HG03045 (cell line): Measurements from ENCODE around the gene KATNIP.
A peak's percentile ranks its signal among the peaks of the same experiment; 100 is the strongest.

Source experiments
- ATAC-seq: cut with Tn5 transposase; IDR thresholded peaks from one replicate; pipeline ENCODE4 v1.9.1; 2021; ENCODE audit warnings: mild to moderate bottlenecking, moderate library complexity; ENCODE audit not compliant: unreplicated experiment

Gene KATNIP

DNA sequence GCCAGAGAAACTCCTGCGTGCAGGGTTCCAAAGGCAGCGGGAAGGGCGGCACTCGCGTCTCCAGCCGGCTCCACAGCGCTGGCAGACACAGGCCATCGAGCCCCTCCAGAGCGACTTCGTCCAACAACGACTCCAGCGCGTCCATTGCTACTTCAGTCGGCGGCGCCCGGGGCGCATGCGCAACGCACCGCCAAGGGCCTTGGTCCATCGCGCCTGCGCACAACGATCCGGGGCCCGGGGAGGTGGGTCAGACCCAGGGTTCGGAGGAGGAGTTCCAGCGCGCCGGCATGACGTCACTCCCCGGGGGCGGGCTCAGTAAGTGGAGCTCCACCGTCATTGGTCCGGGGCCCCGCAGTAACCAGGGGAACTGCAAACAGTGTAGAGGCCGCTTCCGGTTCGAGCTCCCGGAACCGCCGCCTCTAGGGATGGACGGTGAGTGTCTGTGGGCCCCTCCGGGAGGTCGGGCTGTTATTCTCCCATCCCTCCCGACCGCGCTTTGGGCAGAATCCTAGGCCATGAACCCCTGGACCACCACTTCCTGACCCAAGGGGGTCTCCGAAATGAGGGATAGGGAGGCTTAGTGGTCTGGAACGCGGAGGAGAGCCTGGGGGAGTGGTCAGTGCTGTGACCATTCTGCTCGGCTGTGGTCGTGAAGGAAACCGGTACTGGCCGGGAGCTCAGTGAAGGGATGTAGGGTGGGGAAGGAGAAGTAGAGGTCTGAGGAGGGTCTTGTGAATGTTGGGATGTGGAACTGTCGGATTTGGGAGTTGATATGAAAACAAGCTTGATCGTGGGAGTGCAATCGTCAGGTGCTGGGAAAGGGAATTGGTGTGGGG, at the start of gene KATNIP, which contains the start of gene GTF3C1:
TSS of gene KATNIP (plus strand) at position 399 of the 836 bp plus-strand sequence. CDS start at position 426, 27 bp downstream.
TSS of gene GTF3C1 (minus strand) at position 168 of the 836 bp plus-strand sequence. CDS start at position 145, 23 bp downstream.
- peak; percentile 96 for ATAC-seq

DNA sequence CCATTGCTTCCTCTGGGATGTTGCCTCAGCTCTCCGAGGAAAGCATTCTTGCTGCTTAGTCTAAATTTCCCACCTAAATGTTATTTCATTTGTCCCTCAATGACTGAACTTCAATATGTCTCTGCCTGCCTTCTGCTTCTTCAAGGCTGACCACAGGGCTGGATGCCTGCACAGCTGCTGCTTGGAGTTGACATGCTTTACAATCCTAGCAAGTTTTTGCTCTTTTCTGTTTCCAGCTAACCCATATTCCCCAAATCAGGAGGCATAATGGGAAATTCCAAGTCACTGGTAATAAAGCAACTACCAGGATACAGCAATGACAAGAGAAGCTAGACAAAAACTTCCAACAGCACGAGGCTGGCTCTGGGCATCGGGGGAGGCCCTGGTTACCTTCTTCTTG, 49.1 kb upstream of the KATNIP start:
- no peak for ATAC-seq

DNA sequence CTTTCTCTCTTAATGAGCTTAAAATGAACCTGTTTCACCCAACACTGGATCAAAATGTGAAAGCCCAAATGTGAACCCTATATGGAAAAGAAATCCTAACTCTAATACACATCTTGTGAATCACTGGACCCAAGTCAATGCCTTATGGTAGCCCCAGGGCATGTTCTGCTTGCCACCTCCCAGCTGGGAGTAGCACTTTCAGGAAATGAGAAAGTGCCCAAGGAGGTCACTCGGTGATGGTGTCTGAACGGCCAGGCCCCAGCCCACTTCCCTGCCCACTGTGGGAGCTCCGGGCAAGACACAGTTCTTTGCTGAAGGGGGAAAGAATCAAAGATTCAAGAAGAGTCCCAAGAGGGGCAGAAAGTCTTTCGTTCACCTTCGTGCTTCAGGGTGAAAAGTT, 46.3 kb upstream of the KATNIP start:
- no peak for ATAC-seq

DNA sequence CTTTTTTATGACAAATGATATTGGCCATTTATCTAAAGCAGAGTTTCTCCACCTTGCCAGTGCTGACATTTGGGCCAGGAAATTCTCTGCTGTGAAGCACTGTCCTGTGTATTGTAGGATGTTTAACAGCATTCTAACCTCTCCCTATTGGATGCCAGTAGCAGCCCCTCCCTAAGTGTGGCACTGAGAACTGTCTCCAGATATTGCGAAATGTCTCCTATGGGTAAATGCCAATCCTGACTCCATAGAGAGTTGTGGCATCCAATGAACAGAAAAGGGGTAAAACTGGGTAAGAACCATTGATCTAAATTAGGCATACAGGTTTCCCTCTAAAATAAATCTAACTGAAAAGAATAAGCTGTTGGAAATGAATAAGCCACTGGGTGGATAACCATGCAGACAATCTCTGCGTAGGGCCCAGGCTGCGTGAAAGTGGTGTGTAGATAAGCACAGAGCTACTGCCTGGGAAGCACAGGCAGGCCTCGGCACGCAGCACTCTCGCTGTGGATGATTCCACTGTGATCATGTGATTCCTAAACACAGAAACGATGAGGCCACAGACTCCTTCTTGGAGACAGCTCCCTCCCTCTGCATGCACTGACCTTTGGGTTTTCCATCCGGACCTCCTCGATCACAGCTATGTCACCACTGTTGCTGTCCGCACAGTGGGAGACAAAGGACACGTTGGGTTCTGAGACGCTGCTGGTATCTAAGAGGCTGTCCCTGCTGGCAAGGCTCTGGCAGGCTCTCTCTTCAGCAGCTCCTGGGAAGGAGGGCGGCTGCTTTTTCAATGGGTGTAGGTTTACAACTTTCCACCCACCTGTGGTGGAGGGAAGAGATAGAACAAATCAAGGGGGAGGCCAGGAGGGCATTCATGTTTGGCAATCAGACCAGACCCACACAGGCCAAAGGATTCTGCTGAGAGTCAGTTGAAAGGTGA, 44.4 kb upstream of the KATNIP start:
- ATAC-seq, result no peak

DNA sequence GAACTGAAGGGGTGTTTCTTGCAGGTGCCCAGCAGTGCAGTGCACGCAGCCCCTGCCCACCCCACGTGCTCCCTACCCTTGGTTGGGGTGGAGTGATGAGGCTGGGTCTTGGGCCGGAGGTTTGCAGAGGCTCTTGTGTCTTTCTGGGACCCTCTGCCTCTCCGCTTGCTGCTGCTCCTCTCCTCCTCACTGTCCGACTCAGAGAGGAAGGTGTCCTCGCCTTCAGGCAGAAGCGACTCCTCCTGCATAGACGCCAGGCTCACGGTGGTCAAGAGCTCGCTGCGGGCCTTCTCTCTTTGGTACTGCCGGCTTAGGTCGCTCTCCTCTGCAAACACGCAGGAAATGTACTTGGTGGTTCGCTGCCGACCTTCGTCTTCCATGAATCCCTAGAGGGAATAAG, 43.2 kb upstream of the KATNIP start:
- ATAC-seq, result no peak

DNA sequence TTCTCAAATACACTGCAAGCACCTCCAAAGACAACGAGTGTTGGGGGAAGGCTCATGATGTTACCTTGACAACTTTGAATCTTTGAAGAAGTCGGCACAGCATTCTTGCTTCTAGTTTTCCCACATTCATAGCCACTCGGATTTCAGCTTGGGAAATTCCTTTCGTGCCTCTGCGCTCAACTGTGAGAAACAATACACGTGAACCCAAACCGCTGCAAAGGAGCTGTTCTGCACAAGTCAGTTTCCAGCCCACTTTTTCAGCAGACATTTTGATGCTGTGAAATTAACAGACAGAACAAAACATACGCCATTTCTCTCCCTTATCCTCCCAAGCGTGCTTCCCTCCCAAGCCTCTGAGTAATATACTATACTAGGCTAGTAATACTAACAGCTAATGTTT, 41.5 kb upstream of the KATNIP start:
- ATAC-seq, result no peak

DNA sequence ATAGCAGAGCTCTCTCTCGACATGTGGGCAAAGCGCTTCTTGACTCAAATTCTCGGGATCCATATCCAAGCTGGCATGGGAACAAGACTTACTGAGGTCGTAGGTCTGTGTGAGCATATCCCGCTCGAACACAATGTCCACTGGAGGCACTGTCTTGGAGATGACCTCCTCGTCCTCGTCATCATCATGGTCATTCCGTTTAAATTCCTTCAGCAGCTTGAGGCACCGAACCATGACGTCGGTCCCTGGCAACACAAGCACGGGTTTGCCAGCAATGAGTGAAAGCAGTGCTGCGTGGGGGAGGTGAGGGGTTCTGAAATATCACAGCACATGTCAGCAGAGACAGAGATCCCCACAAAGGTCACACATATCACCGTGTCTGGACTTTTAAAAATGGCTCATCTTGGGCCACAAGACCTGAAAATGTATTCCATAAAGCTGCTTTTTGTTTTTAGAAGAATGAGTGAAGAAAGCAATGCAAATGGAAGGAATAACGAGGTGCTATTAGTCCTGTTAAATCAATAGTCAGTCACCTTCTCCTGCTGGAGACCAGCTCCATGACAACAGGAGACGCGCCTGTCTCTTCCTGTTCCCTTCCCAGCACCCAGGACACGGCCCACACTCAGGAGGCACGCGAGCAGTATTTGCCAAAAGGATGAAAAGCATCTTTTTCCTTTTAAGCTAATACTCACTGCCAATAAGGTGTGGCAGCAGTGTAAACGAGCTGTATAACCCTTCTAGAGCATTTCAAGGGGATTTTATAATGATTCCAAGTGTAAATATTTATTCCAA, 38.1 kb upstream of the KATNIP start:
- no peak for ATAC-seq

DNA sequence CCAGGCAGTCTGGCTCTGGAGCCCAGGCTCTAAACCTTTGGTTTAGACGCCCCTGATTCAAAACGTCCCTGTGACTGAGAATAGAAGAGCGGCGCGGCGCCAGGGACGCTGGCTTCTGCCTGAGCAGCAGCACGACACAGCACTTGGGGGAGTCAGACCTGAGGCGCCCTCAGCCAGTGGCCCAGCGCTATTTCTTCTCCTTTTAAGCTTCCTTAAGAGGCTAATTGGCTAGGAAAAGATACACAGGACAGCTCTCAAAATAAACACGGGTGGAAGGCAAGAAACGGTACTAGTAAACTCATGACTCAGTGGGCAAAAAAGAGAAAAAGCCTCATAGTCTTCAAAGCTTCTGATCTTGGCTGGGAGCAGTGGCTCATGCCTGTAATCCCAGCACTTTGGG, 35.1 kb upstream of the KATNIP start:
- no peak for ATAC-seq

DNA sequence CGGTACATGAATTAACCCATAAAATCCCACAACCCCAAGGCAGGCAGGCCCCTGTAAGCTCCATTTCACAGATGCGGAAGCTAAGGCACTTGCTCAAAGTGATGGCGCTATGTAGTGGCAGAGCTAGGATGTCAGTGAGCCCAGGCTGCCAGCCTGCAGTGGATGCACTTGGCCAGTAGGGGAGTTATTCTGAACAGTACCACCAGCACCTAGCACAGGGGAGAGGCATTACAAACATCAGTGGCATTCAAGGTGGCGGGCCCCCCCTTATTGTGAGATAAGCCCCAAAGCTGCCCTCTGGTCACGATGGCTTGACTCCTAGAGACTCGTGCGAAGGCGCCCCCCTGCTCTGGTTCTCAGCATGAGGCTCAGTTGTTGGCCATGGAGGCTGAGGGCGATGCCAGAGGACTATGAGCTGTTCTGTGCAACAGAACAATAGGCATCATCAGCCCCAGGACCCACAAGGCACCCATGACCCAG, 34.0 kb upstream of the KATNIP start:
- ATAC-seq, result no peak

DNA sequence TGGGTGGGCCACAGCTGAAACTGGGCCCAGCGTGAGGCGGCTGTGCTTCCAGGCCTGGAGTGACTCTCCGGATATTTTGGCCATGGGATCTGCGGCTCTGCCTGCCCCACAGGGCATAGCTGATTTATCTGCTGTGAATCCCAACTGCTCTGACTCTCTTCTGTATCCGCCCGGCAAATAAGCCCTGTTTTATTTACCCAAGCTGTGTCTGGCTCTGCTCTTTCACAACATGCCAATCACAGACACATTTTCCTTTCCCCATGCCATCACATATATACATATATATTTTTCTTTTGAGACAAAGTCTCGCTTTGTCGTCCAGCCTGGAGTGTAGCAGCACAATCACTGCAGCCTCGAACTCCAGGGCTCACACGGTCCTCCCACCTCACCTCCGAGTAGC, 33.6 kb upstream of the KATNIP start:
- no peak for ATAC-seq

DNA sequence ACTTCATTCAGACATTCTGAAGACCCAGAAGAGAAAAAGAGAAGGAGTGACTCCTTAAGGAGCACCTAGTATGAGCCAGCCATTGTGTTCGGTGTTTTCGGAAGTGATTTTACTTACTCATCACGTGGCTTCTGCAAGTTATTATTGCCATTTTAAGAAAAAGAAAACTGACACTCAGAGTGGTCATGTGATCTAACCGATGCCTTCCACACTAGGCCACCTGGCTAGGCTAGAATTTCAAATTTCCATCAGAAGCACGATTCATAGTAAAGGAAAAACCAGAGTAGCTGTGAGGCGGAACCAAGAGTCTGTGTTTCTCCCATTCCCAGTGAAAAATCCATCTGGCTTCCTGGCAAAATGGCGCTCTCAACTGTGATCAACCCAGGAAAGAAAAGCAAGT, 32.3 kb upstream of the KATNIP start:
- no peak for ATAC-seq

DNA sequence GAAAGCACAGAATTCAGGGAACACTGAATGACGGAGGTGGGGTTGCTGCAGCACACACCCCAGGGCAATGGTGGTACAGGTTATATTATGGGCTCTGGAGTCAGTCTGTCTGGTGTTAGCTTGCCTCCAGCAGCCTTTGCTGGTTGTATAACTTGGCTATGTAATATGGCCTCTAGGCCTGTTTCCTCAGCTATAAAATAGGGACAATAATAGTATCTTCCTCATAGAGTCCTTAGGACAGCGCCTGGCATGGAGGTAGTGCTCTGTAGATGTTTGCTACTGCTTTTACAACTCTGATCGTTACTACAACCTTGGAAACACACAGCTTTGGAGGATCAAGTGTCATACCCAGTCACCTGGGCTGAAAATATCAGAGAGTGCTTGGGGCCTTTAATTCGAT, 31.7 kb upstream of the KATNIP start:
- no peak for ATAC-seq

DNA sequence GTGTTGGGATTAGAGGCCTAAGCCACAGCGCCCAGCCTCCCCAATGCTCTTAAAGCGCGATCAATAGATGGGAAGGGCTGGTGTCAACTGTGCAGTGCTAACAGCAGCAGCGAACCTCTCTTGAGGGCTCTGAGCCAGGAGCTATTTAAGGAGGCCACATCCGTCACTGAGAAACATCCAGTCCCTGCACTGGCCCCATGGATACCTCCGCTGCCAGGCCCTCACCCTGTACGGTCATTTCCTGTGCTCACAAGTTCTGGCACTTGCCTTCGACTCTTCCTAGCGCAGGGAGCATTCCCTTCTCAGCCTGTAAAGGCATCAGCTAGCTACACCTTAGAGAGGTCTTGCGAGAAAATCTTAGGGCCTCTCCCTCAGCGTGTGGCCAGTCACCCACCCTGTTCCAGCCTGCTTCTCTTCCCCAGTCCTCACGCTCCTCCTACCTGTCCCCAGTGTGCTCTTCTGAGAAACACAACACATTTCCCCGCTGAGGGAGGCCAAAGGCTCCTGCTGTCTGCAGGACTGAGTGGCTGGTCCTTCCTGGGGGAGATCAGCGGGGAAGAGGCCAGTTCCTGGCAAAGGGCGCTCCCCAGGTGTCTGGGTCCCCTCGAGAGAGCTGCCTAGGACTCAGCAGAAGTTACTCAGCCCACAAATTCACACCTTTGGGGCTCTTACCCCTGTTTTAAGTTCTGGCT, 28.8 kb upstream of the KATNIP start:
- ATAC-seq, result no peak

DNA sequence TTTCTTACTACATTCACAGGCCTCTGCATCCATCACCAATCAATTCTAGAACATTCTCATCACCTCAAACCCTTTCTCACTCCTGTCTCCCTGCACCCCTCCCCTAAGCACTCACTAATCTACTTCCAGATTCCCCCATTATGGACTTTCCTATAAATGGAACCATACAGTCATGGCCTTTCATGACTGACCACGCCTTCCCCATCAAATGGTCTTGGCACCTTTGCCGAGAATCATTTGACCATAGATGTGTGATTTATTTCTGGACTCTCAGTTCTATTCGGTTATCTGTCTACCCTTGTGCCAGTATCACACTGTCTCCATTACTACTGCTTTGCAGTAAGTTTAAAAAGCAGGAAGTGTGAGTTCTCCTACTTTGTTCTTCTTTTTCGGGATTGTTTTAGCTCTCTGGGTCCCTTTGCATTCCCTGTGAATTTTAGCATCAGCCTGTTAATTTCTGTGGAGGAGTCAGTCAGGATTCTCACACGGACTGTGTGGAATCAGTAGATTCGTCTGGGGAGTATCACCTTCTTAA, 27.7 kb upstream of the KATNIP start:
- ATAC-seq, result no peak

DNA sequence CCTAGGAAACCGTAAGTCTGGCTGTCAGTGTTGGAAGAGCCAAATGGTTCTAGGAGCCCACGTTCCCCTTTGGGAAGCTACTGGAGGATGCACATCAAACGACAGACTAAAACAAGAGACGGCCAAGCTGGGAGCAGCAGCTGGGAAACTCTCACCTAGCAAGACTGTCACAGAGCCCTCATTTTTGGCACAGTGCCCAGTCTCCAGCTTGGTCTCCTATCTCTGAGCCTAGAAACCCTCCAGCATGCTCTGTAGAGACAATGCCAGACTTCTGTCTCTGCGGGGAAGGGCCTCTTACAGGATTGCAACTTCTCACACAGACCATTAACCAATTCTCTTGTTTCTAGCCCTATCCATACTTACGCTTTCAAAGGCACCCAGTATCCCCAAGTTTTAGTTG, 23.8 kb upstream of the KATNIP start:
- ATAC-seq, result no peak

DNA sequence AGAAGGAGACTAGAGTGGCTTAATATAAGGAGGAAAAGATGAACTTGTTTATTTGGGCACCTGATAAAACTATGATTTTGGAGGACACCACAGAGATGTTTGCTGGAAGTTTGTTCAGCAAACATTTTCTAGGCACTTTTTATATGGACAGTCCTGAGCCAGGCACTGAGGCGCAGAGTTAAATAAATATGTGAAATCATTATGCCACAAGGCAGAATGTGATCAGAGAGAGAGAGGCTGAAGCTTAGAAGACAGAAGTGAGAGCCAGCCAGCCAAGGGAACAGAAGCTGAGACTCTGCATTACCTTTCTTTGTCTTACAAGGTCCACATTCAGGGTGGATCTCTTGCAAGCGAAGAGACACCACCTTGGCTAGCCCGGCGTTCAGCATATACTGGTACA, 21.6 kb upstream of the KATNIP start:
- no peak for ATAC-seq

DNA sequence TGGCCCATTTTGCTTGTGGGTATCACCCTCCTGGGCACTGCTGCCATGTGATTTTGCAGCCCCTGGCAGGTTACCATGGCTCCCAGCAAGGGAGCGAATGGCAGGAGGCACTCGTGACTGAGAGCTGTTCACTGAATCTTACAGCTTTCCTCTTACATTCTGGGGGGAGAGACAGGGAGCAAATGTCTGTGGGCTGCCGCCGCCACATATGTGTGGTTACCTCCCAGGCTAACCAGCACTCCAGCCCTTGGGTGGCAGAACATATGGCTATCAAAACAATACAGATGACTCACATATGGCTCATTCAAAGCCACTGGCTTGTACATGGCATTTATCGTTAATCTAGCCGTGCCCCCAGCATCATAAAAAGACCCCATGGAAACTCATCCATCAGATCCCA, 20.0 kb upstream of the KATNIP start:
- no peak for ATAC-seq

DNA sequence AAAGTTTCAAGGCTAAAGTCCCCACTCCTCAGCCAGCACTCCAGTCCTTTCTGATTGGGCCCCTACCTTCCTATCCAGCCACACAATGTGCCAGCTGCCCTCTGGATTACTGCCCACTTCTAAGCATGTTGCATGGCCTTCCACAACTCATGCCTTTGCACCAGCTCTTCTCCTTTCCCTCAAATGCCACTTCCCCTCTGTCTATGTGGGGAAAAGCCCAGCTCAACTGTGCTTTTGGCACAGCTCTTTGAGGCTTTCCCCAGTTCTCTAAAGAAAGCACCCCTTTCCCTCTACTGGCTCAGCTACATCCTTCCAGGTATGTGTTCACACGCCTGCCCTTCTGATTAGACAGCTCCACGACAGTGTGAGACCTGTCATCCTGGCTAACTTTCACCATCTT, 18.8 kb upstream of the KATNIP start:
- no peak for ATAC-seq

DNA sequence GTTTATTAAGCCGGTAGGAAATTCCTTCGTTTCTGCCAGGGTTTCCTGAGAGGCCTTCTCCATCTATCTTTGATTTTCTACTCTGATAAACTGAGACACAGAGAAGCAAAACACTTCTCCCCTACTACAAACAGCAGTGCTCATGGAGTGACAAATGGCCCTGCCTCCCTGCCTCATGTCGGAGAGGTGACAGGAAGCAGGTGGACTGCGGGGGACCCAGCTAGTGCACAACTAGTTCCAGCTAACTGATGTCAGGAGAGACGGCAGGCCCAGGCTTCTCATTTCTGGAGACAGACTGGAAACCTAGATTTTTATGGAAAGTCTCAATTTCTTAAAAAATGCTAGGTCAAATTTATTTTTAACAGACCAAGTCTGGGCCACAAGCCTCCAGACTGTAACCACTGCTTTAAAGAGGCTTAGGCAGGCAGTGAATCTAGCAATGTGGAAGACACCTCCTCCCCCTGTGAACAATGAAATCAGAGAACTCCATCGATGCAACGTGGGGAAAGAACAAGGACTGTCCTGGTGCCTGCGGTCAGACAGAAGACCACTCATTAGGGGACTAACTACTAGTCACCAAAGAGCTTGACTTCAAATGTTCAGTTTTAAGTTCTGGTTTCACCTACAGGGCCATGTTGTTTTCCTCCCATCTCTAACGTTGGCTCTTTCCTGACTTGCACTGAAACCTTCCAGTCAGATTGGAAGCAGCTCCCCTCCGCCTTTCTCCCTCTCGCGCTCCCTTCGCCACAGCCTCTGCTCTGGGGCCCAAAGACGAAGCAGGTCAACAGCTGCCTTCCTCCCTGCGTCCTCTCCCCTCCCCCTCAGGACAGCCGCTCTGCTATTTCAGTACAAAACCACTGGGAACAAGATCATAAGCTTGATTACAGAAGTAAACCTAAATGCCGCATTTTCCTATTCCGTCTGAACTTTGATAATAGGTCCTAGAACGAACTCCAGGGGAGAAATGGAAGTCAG, 17.8 kb upstream of the KATNIP start:
- no peak for ATAC-seq
